ENCODE data around the gene CLN6.

Gene CLN6

DNA sequence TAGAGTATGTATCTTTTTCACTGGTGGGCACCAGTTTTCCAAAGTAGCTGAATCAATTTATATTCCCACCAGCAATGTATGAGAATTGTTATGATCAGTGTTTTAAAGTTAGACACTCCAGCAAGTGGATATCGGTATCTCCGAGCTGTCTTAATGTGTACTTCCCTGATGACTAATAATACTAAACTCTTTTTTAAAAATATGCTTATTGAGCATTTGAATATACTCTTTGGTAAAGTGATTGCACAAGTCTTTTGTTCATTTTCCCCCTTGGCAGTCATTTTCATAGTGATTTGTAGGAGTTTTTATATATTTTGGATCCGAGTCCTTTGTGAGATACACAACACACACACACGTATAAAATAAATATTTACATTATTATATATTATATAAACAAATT, 35.6 kb upstream of the CLN6 start:
- CTCF ChIA-PET = no interaction called here
- H3K9me3 Mint-ChIP-seq = no peaks in the 10 kb centered on the region

DNA sequence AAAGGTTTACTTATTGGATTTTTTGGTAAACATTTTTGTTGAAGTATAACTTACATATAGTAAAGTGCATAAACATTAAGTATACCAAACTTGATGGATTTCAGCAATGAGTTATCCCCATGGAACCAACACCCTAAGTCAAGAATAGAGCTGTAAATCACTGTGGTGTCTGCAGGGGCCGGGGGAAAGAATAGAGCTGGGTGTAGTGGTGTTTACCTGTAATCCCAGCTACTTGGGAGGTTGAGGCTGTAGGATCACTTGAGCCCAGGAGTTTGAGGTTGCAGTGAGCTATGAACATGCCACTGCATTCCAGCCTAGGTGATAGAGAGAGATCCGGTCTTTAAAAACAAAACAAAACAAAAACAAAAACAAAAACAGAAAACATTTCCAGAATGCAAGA, 34.8 kb upstream of the CLN6 start:
- Mint-ChIP-seq H3K4me3 (no peak overlapping the region), H3K36me3 (no peaks in the 10 kb centered on the region), H3K27ac (no peak overlapping the region), H3K27me3 (peaks cover 31% of the 10 kb centered on the region), H3K9me3 (no peaks in the 10 kb centered on the region), H3K4me1 (no peaks in the 10 kb centered on the region)
- DNase-seq = no peak
- CTCF ChIA-PET = interaction anchor here (1.1 kb wide), 1 partner anchor 11 kb away, joined by 6 read pairs; no protein-coding TSS in a partner anchor

More for the DNA sequence above, 35.6 kb upstream of the CLN6 start:
- H3K27me3 Mint-ChIP-seq = peaks cover 37% of the 10 kb centered on the region
- H3K27ac Mint-ChIP-seq = no peak overlapping the region
- no peak overlapping the region for H3K4me3 Mint-ChIP-seq
- DNase-seq = no peak
- no peaks in the 10 kb centered on the region for H3K4me1 Mint-ChIP-seq
- no peaks in the 10 kb centered on the region for H3K36me3 Mint-ChIP-seq

DNA sequence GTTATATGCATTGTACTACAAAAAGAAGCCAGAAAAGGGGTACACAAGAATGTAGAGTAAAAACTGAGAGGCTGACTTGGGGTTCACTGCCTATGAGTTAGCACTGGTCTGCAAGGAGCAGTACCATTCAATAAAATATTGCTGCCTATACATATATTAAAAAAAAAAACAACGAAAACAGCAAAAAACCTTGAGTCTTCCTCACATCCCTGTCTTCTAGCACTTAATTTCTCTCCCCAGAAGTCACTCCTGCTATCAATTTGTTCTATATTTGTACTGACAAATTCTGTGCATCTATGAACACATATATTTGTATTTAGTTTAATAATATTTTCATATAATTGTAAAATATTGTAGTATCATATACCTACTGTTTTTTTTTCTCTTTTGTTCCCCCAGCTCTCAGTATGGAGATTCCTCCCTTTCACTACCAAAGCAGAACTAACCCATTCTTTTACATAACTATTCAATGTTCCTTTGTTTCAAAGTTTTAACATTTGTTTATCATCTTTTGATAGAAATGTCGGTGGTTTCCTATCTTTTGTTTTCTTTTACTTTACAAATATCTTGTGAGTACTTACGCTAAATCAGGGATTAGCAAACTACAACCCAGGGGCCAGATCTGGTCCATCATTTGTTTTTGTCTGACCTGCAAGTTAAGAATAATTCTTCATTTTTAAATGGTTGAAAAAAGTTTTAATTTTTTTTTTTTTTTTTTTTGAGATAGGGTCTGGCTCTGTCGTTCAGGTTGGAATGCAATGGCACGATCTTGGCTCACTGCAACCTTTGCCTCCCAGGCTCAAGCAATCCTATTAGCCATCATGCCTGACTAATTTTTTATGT, 33.2 kb upstream of the CLN6 start:
- CTCF ChIA-PET = no interaction called here
- peaks cover 4% of the 10 kb centered on the region for H3K4me1 Mint-ChIP-seq
- no peaks in the 10 kb centered on the region for H3K9me3 Mint-ChIP-seq
- peaks cover 24% of the 10 kb centered on the region for H3K27me3 Mint-ChIP-seq
- H3K36me3 Mint-ChIP-seq = no peaks in the 10 kb centered on the region
- no peak overlapping the region for H3K27ac Mint-ChIP-seq
- no peak overlapping the region for H3K4me3 Mint-ChIP-seq
- no peak for DNase-seq

DNA sequence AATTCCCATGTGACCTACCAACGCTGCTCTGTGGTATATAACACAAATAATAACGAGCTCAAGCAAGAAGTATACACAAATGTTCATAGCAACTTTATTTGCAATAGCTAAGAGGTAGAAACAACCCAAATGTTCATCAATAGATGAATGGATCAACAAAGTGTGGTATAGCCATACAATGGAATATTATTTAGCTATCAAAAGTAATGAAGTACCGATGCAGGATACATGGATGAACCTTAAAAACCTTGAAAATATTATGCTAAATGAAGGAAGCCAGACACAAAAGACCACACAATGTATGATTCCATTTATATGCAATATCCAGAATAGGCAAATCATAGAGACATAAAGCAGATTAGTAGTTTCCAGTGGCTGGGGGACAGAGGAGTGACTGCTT, 32.5 kb upstream of the CLN6 start:
- Mint-ChIP-seq H3K27me3 (peaks cover 21% of the 10 kb centered on the region), H3K4me1 (peaks cover 6% of the 10 kb centered on the region), H3K4me3 (no peak overlapping the region), H3K27ac (no peak overlapping the region), H3K9me3 (no peaks in the 10 kb centered on the region), H3K36me3 (no peaks in the 10 kb centered on the region)
- CTCF ChIA-PET = no interaction called here
- no peak for DNase-seq

DNA sequence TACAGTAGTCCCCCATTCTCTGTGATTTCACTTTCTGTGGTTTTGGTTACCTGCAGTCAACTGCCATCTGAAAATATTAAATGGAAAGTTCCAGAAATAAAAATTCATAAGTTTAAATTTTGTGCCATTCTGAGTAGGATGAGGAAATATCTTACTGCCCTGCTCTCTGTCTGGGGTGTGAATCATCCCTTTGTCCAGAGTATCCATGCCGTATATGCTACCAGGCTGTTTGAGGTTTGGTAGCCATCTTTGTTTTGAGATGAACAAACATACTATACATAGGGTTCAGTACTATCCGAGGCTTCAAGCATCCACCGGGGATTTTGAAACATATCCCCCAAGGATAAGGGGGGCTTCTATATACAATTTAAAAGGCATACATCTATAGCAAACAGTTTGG, 31.7 kb upstream of the CLN6 start:
- DNase-seq = no peak
- no peak overlapping the region for H3K27ac Mint-ChIP-seq
- H3K36me3 Mint-ChIP-seq = no peaks in the 10 kb centered on the region
- no peaks in the 10 kb centered on the region for H3K9me3 Mint-ChIP-seq
- CTCF ChIA-PET = no interaction called here
- peaks cover 6% of the 10 kb centered on the region for H3K4me1 Mint-ChIP-seq
- peaks cover 26% of the 10 kb centered on the region for H3K27me3 Mint-ChIP-seq
- no peak overlapping the region for H3K4me3 Mint-ChIP-seq

DNA sequence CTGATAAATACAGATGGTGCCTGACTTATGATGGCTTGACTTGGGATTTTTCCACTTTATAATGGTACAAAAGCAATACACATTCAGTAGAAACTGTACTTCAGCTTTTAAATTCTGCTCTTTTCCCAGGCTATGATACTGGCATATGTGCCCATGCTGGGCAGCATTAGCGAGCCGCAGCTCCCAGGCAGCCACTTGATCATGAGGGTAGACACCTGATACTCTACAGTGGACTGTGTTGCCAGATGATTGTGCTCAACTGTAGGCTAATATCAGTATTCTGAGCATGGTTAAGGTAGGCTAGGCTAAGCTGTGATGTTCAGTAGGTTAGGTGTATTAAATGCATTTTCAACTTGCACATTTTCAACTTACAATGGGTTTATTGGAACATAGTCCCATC, 30.4 kb upstream of the CLN6 start:
- H3K4me1 Mint-ChIP-seq = peaks cover 6% of the 10 kb centered on the region
- no peaks in the 10 kb centered on the region for H3K36me3 Mint-ChIP-seq
- no peak for DNase-seq
- peaks cover 40% of the 10 kb centered on the region for H3K27me3 Mint-ChIP-seq
- CTCF ChIA-PET = interaction anchor here (0.7 kb wide), 1 partner anchor 46 kb away, joined by 3 read pairs; no protein-coding TSS in a partner anchor
- no peak overlapping the region for H3K27ac Mint-ChIP-seq
- no peak overlapping the region for H3K4me3 Mint-ChIP-seq
- H3K9me3 Mint-ChIP-seq = no peaks in the 10 kb centered on the region

DNA sequence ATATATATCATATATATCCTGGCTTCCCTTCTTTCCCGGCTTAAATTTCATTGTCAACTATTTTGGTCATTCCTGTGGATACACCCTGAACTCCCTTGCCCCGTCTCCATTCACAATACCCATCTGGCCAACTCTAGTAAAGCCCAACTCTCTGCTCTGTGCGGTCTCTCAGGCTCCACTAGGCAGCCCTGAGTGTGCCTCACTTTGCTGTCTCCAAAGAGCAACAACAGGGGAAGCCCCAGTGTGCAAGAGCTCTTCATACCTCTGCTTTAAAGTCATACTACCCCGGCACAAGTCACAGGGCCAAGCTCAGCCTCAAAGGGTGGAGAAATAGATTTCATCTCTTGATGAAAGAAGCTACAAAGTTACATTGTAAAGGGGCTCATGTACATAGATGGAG, 29.2 kb upstream of the CLN6 start:
- DNase-seq = peak; percentile 28
- no peak overlapping the region for H3K4me3 Mint-ChIP-seq
- H3K4me1 Mint-ChIP-seq = peaks cover 6% of the 10 kb centered on the region
- no peaks in the 10 kb centered on the region for H3K36me3 Mint-ChIP-seq
- no peak overlapping the region for H3K27ac Mint-ChIP-seq
- CTCF ChIA-PET = no interaction called here
- peaks cover 38% of the 10 kb centered on the region for H3K27me3 Mint-ChIP-seq
- H3K9me3 Mint-ChIP-seq = no peaks in the 10 kb centered on the region

DNA sequence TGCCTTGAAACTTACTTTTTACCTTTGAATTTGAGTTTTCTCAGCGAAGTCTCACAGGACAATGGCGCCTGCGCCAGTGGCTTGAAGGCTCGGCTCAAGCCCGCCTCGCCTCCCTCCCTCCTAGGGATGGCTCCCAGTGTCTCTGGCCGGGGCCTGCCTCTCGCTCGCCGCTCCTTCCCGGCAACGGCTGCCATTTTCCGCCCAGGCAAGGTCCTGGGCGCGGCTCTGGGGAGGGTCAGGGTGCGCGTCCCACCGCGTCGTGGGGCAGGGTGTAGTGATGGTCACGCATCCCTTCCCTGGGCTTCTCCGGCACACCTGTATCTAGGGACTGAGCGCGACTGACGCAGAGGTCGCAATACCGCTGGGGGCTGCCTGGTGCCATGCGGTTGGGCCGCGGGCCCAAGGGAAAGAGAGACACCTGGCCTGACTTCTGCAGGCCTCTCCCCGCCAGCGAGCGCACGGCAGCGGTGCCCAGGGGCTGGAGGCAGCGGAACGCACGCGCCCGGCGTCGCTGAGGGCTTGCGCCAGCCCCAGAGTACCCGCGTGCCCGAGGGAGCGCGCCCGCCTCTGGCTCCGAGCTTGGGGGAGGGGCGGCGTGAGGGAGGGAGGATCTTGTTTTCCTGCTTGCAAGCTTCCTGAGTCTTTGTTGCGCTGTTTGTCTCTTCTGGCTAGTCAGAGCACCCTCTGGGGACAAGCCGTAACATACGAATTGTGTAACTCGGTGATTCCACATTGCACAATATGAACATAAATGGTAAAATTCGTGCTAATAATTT, 27.3 kb upstream of the CLN6 start:
- H3K27me3 Mint-ChIP-seq = peaks cover 35% of the 10 kb centered on the region
- DNase-seq = peak; percentile 83
- no peaks in the 10 kb centered on the region for H3K9me3 Mint-ChIP-seq
- CTCF ChIA-PET = interaction anchor here (0.7 to 1.3 kb wide), 3 partner anchors 12 to 50 kb away, joined by 3 to 9 read pairs (median 3); no protein-coding TSS in a partner anchor
- H3K36me3 Mint-ChIP-seq = no peaks in the 10 kb centered on the region
- peak overlapping the region; percentile 19 for H3K27ac Mint-ChIP-seq
- H3K4me1 Mint-ChIP-seq = peaks cover 6% of the 10 kb centered on the region
- peak overlapping the region; percentile 66 for H3K4me3 Mint-ChIP-seq

DNA sequence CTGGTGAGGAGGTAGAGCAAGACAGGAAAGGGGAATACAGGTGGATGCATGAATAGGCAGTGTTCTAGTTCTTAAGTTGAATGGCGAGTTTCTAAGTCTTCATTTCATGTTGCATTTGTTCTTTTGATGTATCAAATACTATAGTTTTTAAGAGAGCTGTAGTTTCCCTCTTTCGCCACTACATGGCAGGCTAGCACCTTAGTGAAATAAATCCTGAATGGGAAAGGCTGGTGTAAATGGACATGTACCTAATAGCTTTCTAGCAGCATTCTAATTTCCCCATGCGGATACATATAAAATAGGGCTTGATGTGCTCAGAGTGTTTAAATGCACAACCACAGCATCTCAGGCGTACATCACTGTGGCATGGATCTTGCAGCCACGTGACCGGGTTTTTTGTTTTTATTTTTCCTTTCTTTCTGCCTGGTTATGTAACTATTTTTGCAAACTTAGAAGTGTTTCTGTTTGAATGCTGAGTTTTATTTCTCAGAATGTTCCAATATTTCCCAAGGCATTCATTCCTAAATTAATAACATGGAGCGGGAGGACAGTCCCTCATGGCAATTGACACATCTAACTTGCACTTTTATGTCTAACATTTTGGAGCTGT, 23.5 kb upstream of the CLN6 start:
- Mint-ChIP-seq H3K9me3 (no peaks in the 10 kb centered on the region), H3K36me3 (no peaks in the 10 kb centered on the region), H3K4me3 (no peak overlapping the region), H3K4me1 (peaks cover 2% of the 10 kb centered on the region), H3K27me3 (peaks cover 49% of the 10 kb centered on the region), H3K27ac (no peak overlapping the region)
- CTCF ChIA-PET = interaction anchor here (0.6 to 5.8 kb wide), 32 partner anchors 11 to 424 kb away, joined by 3 to 86 read pairs (median 4); partner anchors contain the start of genes CLN6 and FEM1B
- DNase-seq = peak; percentile 57

DNA sequence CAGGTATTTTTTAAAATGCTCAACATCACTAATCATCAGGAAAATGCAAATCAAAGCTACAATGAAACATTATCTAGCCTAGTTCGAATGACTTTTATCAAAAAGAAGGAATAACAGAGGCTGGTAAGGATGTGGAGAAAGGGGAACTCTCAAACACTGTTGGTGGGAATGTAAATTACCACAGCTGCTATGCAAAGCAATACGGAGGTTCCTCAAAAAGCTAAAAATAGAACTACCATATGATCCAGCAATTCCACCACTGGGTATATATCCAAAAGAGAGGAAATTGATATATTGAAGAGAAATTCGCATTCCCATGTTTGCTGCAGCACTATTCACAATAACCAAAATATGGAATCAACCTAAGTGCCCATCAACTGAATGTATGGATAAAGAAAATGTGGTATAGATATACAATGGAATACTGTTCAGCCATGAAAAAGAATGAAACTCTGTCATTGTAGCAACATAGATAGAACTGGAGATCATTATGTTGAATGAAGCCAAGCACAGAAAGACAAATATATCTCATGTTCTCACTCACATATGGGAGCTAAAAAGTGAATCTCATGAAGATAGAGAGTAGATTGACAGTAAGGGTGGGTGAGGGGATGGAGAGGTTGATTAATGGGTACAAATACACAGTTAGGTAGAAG, 19.7 kb upstream of the CLN6 start:
- Mint-ChIP-seq H3K36me3 (no peaks in the 10 kb centered on the region), H3K9me3 (peaks cover 4% of the 10 kb centered on the region), H3K4me3 (no peak overlapping the region), H3K27me3 (peaks cover 29% of the 10 kb centered on the region), H3K27ac (no peak overlapping the region), H3K4me1 (no peaks in the 10 kb centered on the region)
- CTCF ChIA-PET = interaction anchor here (5.8 kb wide), 1 partner anchor 57 kb away, joined by 86 read pairs; no protein-coding TSS in a partner anchor
- DNase-seq = no peak

DNA sequence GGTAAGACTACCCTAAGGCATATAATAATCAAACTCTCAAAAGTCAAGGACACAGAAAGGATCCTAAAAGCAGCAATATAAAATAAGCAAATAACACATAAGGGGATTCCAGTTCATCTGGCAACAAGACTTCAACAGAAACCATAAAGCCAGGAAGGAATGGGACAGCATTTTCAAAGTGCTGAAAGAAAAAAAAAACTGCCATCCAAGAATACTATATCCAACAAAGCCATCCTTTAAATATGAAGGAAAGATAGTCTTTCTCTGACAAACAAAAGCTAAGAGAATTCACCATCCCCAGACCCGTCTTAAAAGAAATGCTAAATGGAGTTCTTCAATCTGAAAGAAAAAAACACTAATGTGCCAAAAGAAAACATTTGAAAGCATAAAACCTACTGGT, 14.7 kb upstream of the CLN6 start:
- H3K4me1 Mint-ChIP-seq = no peaks in the 10 kb centered on the region
- CTCF ChIA-PET = no interaction called here
- DNase-seq = no peak
- peaks cover 23% of the 10 kb centered on the region for H3K27me3 Mint-ChIP-seq
- peaks cover 2% of the 10 kb centered on the region for H3K36me3 Mint-ChIP-seq
- H3K4me3 Mint-ChIP-seq = no peak overlapping the region
- peaks cover 10% of the 10 kb centered on the region for H3K9me3 Mint-ChIP-seq
- H3K27ac Mint-ChIP-seq = no peak overlapping the region

DNA sequence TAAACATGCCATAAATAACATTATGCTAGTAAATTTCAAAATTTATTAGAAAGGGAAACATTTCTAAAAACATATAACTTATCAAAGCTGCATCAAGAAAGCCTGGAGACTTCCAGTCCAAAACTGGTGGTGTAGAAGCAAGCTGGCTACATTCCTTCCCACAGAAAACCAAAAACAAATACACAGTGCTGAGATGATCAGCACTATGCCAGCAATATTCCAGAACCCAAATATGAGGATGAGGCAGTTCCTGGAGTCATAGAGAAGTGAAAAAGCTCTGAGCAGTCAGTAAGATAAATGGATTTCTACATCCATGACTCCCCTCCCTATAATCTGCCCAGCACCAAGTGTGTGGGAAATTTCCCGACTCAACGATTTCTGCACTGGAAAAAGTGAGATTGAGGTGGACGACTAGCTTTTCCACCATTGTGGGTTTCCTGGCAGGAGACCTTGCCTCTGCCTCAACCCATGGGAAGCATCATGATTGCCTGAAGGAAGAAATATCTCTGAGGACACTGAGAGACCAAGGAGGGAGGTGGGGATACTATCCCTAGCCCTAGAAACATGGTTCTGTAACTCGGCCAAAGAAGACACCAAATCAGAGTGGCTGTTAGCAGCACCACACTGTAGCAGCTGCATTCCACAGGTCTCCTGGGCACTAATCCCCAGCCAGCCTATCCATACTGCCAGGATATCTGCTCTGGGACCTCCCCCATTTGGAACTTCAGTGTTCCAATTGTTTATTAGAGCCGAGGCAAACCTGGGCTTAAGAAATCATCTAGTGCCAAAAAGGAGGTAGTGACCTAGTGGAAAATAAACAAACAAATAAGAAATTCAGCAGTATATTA, 11.8 kb upstream of the CLN6 start:
- Mint-ChIP-seq H3K27me3 (peaks cover 5% of the 10 kb centered on the region), H3K4me1 (peaks cover 8% of the 10 kb centered on the region), H3K9me3 (peaks cover 10% of the 10 kb centered on the region), H3K27ac (no peak overlapping the region), H3K36me3 (peaks cover 2% of the 10 kb centered on the region), H3K4me3 (no peak overlapping the region)
- no peak for DNase-seq
- CTCF ChIA-PET = interaction anchor here (0.7 kb wide), 1 partner anchor 365 kb away, joined by 3 read pairs; no protein-coding TSS in a partner anchor

DNA sequence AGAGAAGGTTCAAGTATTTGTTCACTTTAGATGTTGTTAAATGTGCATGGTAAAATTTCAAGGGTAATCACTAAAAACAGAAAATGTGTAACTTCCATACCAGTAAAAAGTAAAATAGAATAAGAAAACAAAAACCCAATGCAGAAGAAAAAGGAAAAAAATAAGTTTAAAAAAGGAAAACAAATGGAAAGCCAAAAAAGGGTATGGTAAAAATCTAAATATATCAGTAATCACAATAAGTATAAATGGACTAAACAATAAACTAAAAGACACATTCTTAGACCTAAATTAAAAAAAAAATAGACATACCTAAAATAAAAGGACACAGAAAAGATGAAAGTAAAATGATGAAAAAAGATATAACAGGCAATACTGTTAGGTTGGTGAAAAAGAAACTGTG, 9.5 kb upstream of the CLN6 start:
- H3K4me1 Mint-ChIP-seq = peaks cover 8% of the 10 kb centered on the region
- H3K9me3 Mint-ChIP-seq = peaks cover 4% of the 10 kb centered on the region
- no peak overlapping the region for H3K4me3 Mint-ChIP-seq
- H3K27ac Mint-ChIP-seq = no peak overlapping the region
- CTCF ChIA-PET = no interaction called here
- H3K27me3 Mint-ChIP-seq = peaks cover 5% of the 10 kb centered on the region
- H3K36me3 Mint-ChIP-seq = peaks cover 2% of the 10 kb centered on the region
- no peak for DNase-seq

Measured in activated naive CD4-positive, alpha-beta T cell treated with anti-CD3 and anti-CD28 coated beads, Interleukin-2, amount 10 ng/mL, durations not matched to agents 7 days and 5 days (primary cell).